HG02943 (cell line): ENCODE results near the gene SKA3.

Experiments
- ATAC-seq: cut with Tn5 transposase; IDR thresholded peaks from one replicate; pipeline ENCODE4 v1.9.1; 2021; ENCODE audit warnings: mild to moderate bottlenecking, low read depth, moderate library complexity; ENCODE audit not compliant: unreplicated experiment

The SKA3 gene

DNA sequence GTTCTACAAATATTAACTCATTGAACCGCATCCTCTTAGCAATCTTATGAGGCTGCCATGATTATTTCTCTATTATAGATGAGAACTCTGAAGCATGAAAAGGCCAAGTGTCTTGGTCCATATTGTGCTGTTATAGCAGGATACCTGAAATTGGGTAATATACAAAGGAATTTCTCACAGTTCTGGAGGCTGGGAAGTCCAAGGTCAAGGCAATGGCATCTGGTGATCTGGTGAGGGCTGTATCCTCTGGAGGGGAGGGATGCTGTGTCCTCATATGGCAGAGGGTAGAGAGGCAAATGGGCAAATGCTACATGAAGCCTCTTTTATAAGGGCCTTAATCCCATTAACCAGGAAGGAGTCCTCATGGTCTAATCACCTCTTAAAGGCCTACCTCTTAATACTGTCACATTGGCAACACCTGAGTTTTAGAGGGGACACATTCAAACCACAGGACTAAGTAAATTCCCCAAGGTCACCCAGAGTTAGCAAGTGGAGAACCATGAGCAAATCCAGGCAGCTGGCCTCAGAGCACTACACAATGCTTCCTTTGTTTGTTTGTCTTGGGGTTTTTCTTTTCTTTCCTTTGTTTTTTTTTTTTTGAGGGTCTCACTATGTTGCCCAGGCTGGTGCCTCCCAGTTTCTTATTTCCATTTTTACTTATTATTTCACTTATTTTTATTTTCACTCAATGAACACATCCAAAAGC, 59.1 kb downstream of the SKA3 start:
- ATAC-seq = no peak

DNA sequence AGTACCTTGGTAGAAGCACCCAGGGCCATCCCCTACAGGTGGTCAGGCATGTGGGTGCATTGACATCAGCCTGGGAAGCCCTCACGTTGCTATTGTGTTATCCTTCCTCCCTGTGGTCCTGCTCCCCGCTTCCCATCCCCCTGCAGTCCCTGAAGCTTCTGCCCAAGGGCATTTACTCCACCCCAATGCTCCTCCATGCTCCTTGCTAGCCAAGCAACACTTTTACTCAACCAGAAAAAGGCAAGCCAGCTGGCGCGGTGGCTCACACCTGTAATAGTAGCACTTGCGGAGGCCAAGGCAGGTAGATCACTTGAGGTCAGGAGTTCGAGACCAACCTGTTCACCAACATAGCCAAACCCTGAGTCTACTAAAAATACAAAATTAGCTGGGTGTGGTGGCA, 60.2 kb downstream of the SKA3 start:
- ATAC-seq = no peak

GRCh38 chr13:21115231-21115630, 61.1 kb downstream of the SKA3 start:
- ATAC-seq = no peak

- no peak for ATAC-seq
Measured at GRCh38 chr13:21111546-21111945, 64.8 kb downstream of the SKA3 start.

GRCh38 chr13:21109168-21109567, 67.2 kb downstream of the SKA3 start:
- ATAC-seq = no peak

- ATAC-seq = no peak
Measured at GRCh38 chr13:21106089-21106488, 70.3 kb downstream of the SKA3 start.

DNA sequence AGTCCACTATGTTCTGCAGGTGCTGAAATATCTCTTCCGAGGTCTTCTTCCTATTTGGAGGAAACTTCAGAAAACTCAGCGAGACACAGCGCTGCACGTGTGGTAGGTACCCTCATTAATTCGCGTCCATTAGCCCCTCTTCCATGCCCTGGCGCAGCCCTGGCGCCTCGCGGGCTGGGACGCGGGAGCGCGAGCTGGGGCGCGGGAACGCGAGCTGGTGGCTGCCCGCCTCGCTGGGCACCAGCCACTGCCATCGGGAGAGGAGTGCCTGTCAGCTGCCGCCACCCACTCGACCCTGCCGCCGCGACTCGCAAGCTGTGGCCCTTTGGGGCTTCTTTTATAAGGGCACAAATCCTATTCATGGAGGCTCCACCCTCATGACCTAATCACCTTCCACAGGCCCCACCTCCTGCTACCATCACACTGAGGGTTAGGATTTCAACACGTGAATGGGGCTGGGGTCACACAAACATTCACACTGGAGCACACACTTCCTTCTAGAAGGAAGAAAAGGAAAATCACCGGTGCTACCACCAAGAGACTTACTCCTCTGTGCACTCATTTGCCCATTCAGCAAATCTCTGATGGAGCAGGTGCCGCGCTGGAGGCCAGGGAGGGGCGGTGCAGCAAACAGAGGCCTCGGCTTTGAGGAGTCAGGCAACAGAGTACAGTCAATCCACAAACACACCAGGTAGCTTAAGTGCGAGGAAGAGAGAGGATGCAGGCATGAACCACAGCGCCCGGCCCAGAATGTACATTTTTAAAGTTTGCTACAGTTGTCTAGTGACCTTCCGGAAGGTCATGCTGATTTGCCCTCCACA, 71.9 kb downstream of the SKA3 start:
- ATAC-seq = no peak
